ENCODE data around the gene TMEM101.

- TF ChIP-seq CTCF (conservative IDR thresholded peaks at IDR 0.05; ENCODE audit: low read length) (no peak), EZH2phosphoT487 (IDR thresholded peaks at IDR 0.05; ENCODE audit: borderline replicate concordance) (no peak)
Measured at GRCh38 chr17:44062871-44063270, 48.1 kb upstream of the TMEM101 start.
